Brain microvascular endothelial cell (primary cell): ENCODE results near the gene CACNA1E.

Source experiments
- DNase-seq: peaks from one replicate; pipeline ENCODE4 v3.0.0-alpha.2; 2020
- H3K27ac ChIP-seq: fragments of 250-450 bp; sonication (Bioruptor Pico); 2 replicates; pipeline ENCODE4 v1.5.1; 2020; ENCODE audit warnings: mild to moderate bottlenecking, moderate library complexity
- H3K27me3 ChIP-seq: fragments of 250-450 bp; sonication (Bioruptor Pico); replicated peaks from 2 replicates; pipeline ENCODE4 v1.5.1; 2020; ENCODE audit warnings: mild to moderate bottlenecking
- H3K36me3 ChIP-seq: fragments of 250-450 bp; sonication (Bioruptor Pico); replicated peaks from 2 replicates; pipeline ENCODE4 v1.5.1; 2020; ENCODE audit warnings: mild to moderate bottlenecking
- H3K4me3 ChIP-seq: 2 replicates; pipeline ENCODE4 v1.5.1; 2011; ENCODE audit warnings: low read depth, mild to moderate bottlenecking, control low read depth, low read length, moderate library complexity
- in situ Hi-C: cut with HindIII; loops from 2 replicates; pipeline ENCODE4 v1.10.0; 2017; ENCODE audit warnings: low sequenced_read_pairs, low pct_ligation_motif_present
- TF ChIP-seq, protein P1 (sequence below): IDR thresholded peaks from 2 replicates; pipeline ENCODE4 v1.5.1; 2011; ENCODE audit warnings: low read depth, mild to moderate bottlenecking, moderate library complexity, low read length, control low read depth, inconsistent platforms; ENCODE audit errors: missing control alignments

Gene CACNA1E

GRCh38 chr1:181483285-181484195 is at the start of gene CACNA1E:
TSS of gene CACNA1E (plus strand) at chr1:181483517. CDS start at chr1:181483745, 228 bp downstream.
- H3K27me3 ChIP-seq, result peaks cover 53% of the 10 kb centered on the region
- no peak within 1 kb of the TSS for H3K4me3 ChIP-seq
- in situ Hi-C loops, result no loop called here
- TF ChIP-seq, protein P1, sequence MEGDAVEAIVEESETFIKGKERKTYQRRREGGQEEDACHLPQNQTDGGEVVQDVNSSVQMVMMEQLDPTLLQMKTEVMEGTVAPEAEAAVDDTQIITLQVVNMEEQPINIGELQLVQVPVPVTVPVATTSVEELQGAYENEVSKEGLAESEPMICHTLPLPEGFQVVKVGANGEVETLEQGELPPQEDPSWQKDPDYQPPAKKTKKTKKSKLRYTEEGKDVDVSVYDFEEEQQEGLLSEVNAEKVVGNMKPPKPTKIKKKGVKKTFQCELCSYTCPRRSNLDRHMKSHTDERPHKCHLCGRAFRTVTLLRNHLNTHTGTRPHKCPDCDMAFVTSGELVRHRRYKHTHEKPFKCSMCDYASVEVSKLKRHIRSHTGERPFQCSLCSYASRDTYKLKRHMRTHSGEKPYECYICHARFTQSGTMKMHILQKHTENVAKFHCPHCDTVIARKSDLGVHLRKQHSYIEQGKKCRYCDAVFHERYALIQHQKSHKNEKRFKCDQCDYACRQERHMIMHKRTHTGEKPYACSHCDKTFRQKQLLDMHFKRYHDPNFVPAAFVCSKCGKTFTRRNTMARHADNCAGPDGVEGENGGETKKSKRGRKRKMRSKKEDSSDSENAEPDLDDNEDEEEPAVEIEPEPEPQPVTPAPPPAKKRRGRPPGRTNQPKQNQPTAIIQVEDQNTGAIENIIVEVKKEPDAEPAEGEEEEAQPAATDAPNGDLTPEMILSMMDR, result no peak
- DNase-seq, result no peak
- H3K36me3 ChIP-seq, result no peaks in the 10 kb centered on the region
- no peak within 1 kb of the TSS for H3K27ac ChIP-seq

GRCh38 chr1:181433931-181434330 is 49.4 kb upstream of the CACNA1E start:
- no peak for DNase-seq
- H3K4me3 ChIP-seq, result no peak overlapping the region
- in situ Hi-C loops, result no loop called here

GRCh38 chr1:181438013-181438412 is 45.3 kb upstream of the CACNA1E start:
- Histone ChIP-seq H3K36me3 (no peaks in the 10 kb centered on the region), H3K4me3 (no peak overlapping the region), H3K27me3 (no peaks in the 10 kb centered on the region), H3K27ac (no peak overlapping the region)
- no peak for DNase-seq
- in situ Hi-C loops, result no loop called here
- TF ChIP-seq, protein P1, result no peak

More at GRCh38 chr1:181433931-181434330, 49.4 kb upstream of the CACNA1E start:
- TF ChIP-seq, protein P1, result no peak
- Histone ChIP-seq H3K27me3 (no peaks in the 10 kb centered on the region), H3K27ac (no peak overlapping the region), H3K36me3 (no peaks in the 10 kb centered on the region)

DNA sequence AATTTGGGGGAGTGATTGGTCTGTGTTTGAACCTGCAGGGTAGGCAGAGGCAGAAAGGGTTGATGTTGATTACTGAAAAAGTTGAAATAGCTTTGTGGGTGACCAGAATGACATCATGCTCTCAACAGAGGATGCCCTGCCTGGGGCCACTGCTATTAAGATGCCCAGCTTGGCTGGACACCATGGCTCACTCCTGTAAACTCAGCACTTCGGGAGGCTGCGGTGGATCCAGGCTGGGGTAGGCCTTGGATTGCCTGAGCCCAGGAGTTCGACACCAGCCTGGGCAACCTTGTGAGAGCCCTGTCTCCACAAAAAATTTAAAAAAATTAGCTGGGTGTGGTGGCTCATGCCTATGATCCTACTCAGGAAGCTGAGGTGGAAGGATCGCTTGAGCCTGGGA is 42.8 kb upstream of the CACNA1E start:
- H3K36me3 ChIP-seq, result no peaks in the 10 kb centered on the region
- in situ Hi-C loops, result no loop called here
- H3K27me3 ChIP-seq, result no peaks in the 10 kb centered on the region
- no peak overlapping the region for H3K27ac ChIP-seq
- DNase-seq, result no peak
- TF ChIP-seq, protein P1, result no peak
- H3K4me3 ChIP-seq, result no peak overlapping the region

- no peak for DNase-seq
- TF ChIP-seq, protein P1, result no peak
- no peaks in the 10 kb centered on the region for H3K36me3 ChIP-seq
- no peak overlapping the region for H3K4me3 ChIP-seq
- H3K27ac ChIP-seq, result no peak overlapping the region
- H3K27me3 ChIP-seq, result no peaks in the 10 kb centered on the region
- in situ Hi-C loops, result no loop called here
Measured at GRCh38 chr1:181442181-181442525, 41.2 kb upstream of the CACNA1E start.
